HCT116 (cell line): ENCODE results near the gene NLRP8. TPM values are rescaled to one million over a fixed set of nuclear protein-coding genes. Genes with fewer than 3 reads are reported as not detected.

Experiments
- ATAC-seq: fragments of 200-7000 bp; cut with Tn5 transposase; 2 replicates; pipeline ENCODE4 v1.9.1; 2020; ENCODE audit warnings: mild to moderate bottlenecking, moderate library complexity
- BruUV-seq: library from RNA; stranded (reverse); fragments of 400-500 nt; replicated peaks from 2 replicates; lab custom pipeline; 2021; lab: Mats Ljungman, UMichigan
- CTCF ChIA-PET: fragments of 300-600 bp; sonication (Branson Sonifier 250); formaldehyde crosslinking; loops from one replicate; lab custom pipeline; 2021; ENCODE audit warnings: antibody characterized with exemption; lab: Charles Lee
- POLR2A ChIA-PET: fragments of 300-600, 350-600 bp; sonication (Branson Sonifier 250); formaldehyde crosslinking; loops from one replicate; lab custom pipeline; 2021; ENCODE audit warnings: antibody characterized with exemption; lab: Charles Lee
- RAD21 ChIA-PET, 2 experiments: fragments of 300-600 bp; sonication (Branson Sonifier 250); formaldehyde crosslinking; loops; one replicate each; lab custom pipeline; 2023; ENCODE audit warnings: low total read pairs in 2 of 2; ENCODE audit not compliant: uncharacterized antibody in 2 of 2, unreplicated experiment in 2 of 2, low non-redundant PET in 1 of 2; lab: Charles Lee
- DNase-seq: peaks from one replicate; pipeline ENCODE4 v3.0.0-alpha.2; 2010; ENCODE audit warnings: low read depth, low spot score
- H2AFZ ChIP-seq: fragments of 200-600 bp; shearing (Covaris generic), sonication (generic); 2 replicates; pipeline ENCODE4 v1.6.1; 2017; ENCODE audit warnings: low read depth, mixed run types, mixed read lengths, antibody characterized with exemption, low read length; ENCODE audit not compliant: poor library complexity, severe bottlenecking
- H3K27ac ChIP-seq: 2 replicates; pipeline ENCODE4 v1.5.1; 2012; ENCODE audit warnings: low read depth, low read length
- H3K27me3 ChIP-seq: fragments of 200-600 bp; sonication (generic); 2 replicates; pipeline ENCODE4 v1.6.1; 2016; ENCODE audit warnings: mixed run types, low read length, mixed read lengths; ENCODE audit not compliant: insufficient read depth
- H3K36me3 ChIP-seq, 2 experiments: fragments of 200-500 bp in 1 of 2; fragments of 200-600 bp in 1 of 2; sonication (Bioruptor generic) in 1 of 2; sonication (generic) in 1 of 2; 2 replicates each; pipeline versions ENCODE4 v1.5.1 to v1.6.1; 2014 to 2016; ENCODE audit warnings: low read length in 2 of 2, inconsistent platforms in 1 of 2, mixed read lengths in 1 of 2, mixed run types in 1 of 2; ENCODE audit not compliant: insufficient read depth in 2 of 2, control insufficient read depth in 1 of 2
- H3K4me1 ChIP-seq, 2 experiments: fragments of 200-600 bp in 1 of 2; sonication (generic) in 1 of 2; 2 replicates each; pipeline versions ENCODE4 v1.5.1 to v1.6.1; 2012 to 2017; ENCODE audit warnings: low read length in 2 of 2, inconsistent platforms in 1 of 2, mild to moderate bottlenecking in 1 of 2, mixed read lengths in 1 of 2, mixed run types in 1 of 2, moderate library complexity in 1 of 2; ENCODE audit not compliant: insufficient read depth in 2 of 2, control insufficient read depth in 1 of 2
- H3K4me2 ChIP-seq: fragments of 200-600 bp; sonication (generic); 2 replicates; pipeline ENCODE4 v1.6.1; 2017; ENCODE audit warnings: mixed run types, low read length, mixed read lengths
- H3K4me3 ChIP-seq, 2 experiments: fragments of 200-600 bp in 1 of 2; sonication (generic) in 1 of 2; replicated peaks in 1 of 2; 2 replicates each; pipeline ENCODE4 v1.5.1; 2011 to 2016; ENCODE audit warnings: low read length in 2 of 2, control low read depth in 1 of 2, low read depth in 1 of 2, mild to moderate bottlenecking in 1 of 2, mixed read lengths in 1 of 2, mixed run types in 1 of 2
- H3K79me2 ChIP-seq: fragments of 200-600 bp; sonication (generic); 2 replicates; pipeline ENCODE4 v1.6.1; 2017; ENCODE audit warnings: mild to moderate bottlenecking, mixed run types, low read length, moderate library complexity, mixed read lengths; ENCODE audit not compliant: insufficient read depth
- H3K9ac ChIP-seq: fragments of 200-600 bp; sonication (generic); 2 replicates; pipeline ENCODE4 v1.6.1; 2016; ENCODE audit warnings: low read length, mixed read lengths
- H3K9me2 ChIP-seq: fragments of 200-600 bp; sonication (generic), shearing (Covaris generic); 2 replicates; pipeline ENCODE4 v1.6.1; 2017; ENCODE audit warnings: mixed run types, mild to moderate bottlenecking, moderate library complexity; ENCODE audit not compliant: insufficient read depth
- H3K9me3 ChIP-seq, 2 experiments: fragments of 200-500 bp in 1 of 2; fragments of 200-600 bp in 1 of 2; sonication (Bioruptor generic) in 1 of 2; sonication (generic) in 1 of 2; 2 replicates each; pipeline ENCODE4 v1.6.1; 2014 to 2017; ENCODE audit warnings: low read length in 2 of 2, mixed read lengths in 2 of 2, inconsistent platforms in 1 of 2, low read depth in 1 of 2, mild to moderate bottlenecking in 1 of 2, mixed run types in 1 of 2, moderate library complexity in 1 of 2; ENCODE audit not compliant: control insufficient read depth in 1 of 2, insufficient read depth in 1 of 2
- H4K20me1 ChIP-seq: fragments of 200-600 bp; sonication (generic), shearing (Covaris generic); 2 replicates; pipeline ENCODE4 v1.6.1; 2017; ENCODE audit warnings: mixed run types, mild to moderate bottlenecking, moderate library complexity; ENCODE audit not compliant: insufficient read depth
- CEBPB ChIP-seq: IDR thresholded peaks from 2 replicates; pipeline ENCODE4 v1.6.1; 2012; ENCODE audit warnings: low read depth
- CTCF ChIP-seq, 3 experiments: fragments of 200-600 bp in 1 of 3; sonication (generic) in 1 of 3; IDR thresholded peaks in 2 of 3; conservative IDR thresholded peaks in 1 of 3; 2 replicates each; pipeline ENCODE4 v1.5.1; 2012 to 2017; ENCODE audit warnings: low read depth in 2 of 3, low read length in 2 of 3, antibody characterized with exemption in 1 of 3, borderline replicate concordance in 1 of 3, control low read depth in 1 of 3, mild to moderate bottlenecking in 1 of 3, mixed read lengths in 1 of 3, mixed run types in 1 of 3, moderate library complexity in 1 of 3; ENCODE audit not compliant: insufficient read depth in 1 of 3
- ELF1 ChIP-seq: IDR thresholded peaks from 2 replicates; pipeline ENCODE4 v1.6.1; 2012; ENCODE audit warnings: low read depth, borderline replicate concordance
- EZH2 ChIP-seq: fragments of 200-600 bp; sonication (generic); IDR thresholded peaks from 2 replicates; pipeline ENCODE4 v1.6.1; 2017; ENCODE audit warnings: antibody characterized with exemption, mixed run types
- EZH2phosphoT487 ChIP-seq: fragments of 200-600 bp; IDR thresholded peaks from 2 replicates; pipeline ENCODE4 v1.6.1; 2018; ENCODE audit warnings: antibody characterized with exemption, borderline replicate concordance
- FOSL1 ChIP-seq: IDR thresholded peaks from 2 replicates; pipeline ENCODE4 v1.6.1; 2012; ENCODE audit warnings: low read depth
- JUND ChIP-seq: IDR thresholded peaks from 2 replicates; pipeline ENCODE4 v1.6.1; 2012
- POLR2A ChIP-seq: IDR thresholded peaks from 2 replicates; pipeline ENCODE4 v1.7.0; 2011; ENCODE audit warnings: borderline replicate concordance; ENCODE audit not compliant: insufficient read depth, insufficient read length; ENCODE audit errors: extremely low read depth
- POLR2AphosphoS5 ChIP-seq: IDR thresholded peaks from 2 replicates; pipeline ENCODE4 v1.6.1; 2011; ENCODE audit warnings: mild to moderate bottlenecking, low read depth, low read length, moderate library complexity
- REST ChIP-seq: IDR thresholded peaks from 2 replicates; pipeline ENCODE4 v1.6.1; 2012; ENCODE audit warnings: low read depth
- SIN3A ChIP-seq: IDR thresholded peaks from 2 replicates; pipeline ENCODE4 v1.6.1; 2012; ENCODE audit warnings: low read depth
- SRF ChIP-seq: IDR thresholded peaks from 2 replicates; pipeline ENCODE4 v1.6.1; 2012; ENCODE audit warnings: low read depth
- ZFX ChIP-seq: fragments of 450-650 bp; IDR thresholded peaks from 2 replicates; pipeline ENCODE4 v1.6.1; 2017
- ZNF274 ChIP-seq: fragments of 200-500 bp; sonication (Bioruptor generic); IDR thresholded peaks from 2 replicates; pipeline ENCODE4 v1.6.1; 2014; ENCODE audit warnings: mild to moderate bottlenecking, low read depth, low read length, inconsistent platforms
- intact Hi-C: fragments of 100-400 bp; cut with micrococcal nuclease; formaldehyde crosslinking; loops from 2 replicates; pipeline ENCODE4 v1.10.0; 2022
- total RNA-seq: library from RNA; stranded (reverse); gene quantifications from one replicate; pipeline ENCODE4 v1.2.1, GENCODE V29; 2021; ENCODE audit not compliant: unreplicated experiment

The NLRP8 gene
- total RNA-seq, 1 experiment from 2014 or later, result not detected

- intact Hi-C loops, result no loop called here
These were observed 39.9 kb upstream of the NLRP8 start for GRCh38 chr19:55907746-55908145.

More at GRCh38 chr19:55907746-55908145, 39.9 kb upstream of the NLRP8 start:
- Histone ChIP-seq H3K4me3 (no peak overlapping the region), H3K4me1 (no peaks in the 10 kb centered on the region), H3K9ac (no peak overlapping the region), H3K27ac (no peak overlapping the region), H3K36me3 (no peaks in the 10 kb centered on the region), H3K9me3 (no peaks in the 10 kb centered on the region), H2AFZ (no peak overlapping the region), H3K79me2 (no peaks in the 10 kb centered on the region), H4K20me1 (no peaks in the 10 kb centered on the region), H3K4me2 (no peak overlapping the region), H3K9me2 (no peaks in the 10 kb centered on the region), H3K27me3 (peaks cover 30% of the 10 kb centered on the region)
- CTCF ChIA-PET, result no interaction called here
- TF ChIP-seq EZH2phosphoT487 (no peak), ELF1 (no peak), POLR2A (no peak), ZFX (no peak), REST (no peak), SRF (no peak), JUND (no peak), CTCF (IDR thresholded peaks at IDR 0.05 in 2 of 3, conservative IDR thresholded peaks at IDR 0.05 in 1 of 3; ENCODE audit: borderline replicate concordance in 1 of 3, insufficient read depth in 1 of 3, low read depth in 2 of 3, low read length in 2 of 3) (no peak), ZNF274 (no peak), CEBPB (no peak), POLR2AphosphoS5 (no peak), EZH2 (no peak), SIN3A (no peak), FOSL1 (no peak)
- POLR2A ChIA-PET, result no interaction called here
- RAD21 ChIA-PET, result no interaction called here
- no TSS peak for BruUV-seq
- ATAC-seq, result no peak
- DNase-seq, result no peak
